K562 (cell line): ENCODE results near the gene GDF7. TPM values are rescaled to one million over a fixed set of nuclear protein-coding genes. Genes with fewer than 3 reads are reported as not detected.

Source experiments
- ATAC-seq: fragments of 200-7000 bp; cut with Tn5 transposase; 3 replicates; pipeline ENCODE4 v1.9.1; 2020; ENCODE audit warnings: moderate library complexity
- BruUV-seq: library from RNA; stranded (reverse); fragments of 400-500 nt; replicated peaks from 2 replicates; lab custom pipeline; 2021; lab: Mats Ljungman, UMichigan
- CTCF ChIA-PET: fragments of 300-600 bp; formaldehyde crosslinking; extraction: SDS; loops from one replicate; lab custom pipeline; 2021; ENCODE audit warnings: low intra/inter-chr PET ratio; lab: Yijun Ruan, JAX
- POLR2A ChIA-PET: fragments of 300-600, 350-650 bp; sonication (Branson Sonifier 250); formaldehyde crosslinking; extraction: SDS; loops from one replicate; lab custom pipeline; 2021; ENCODE audit warnings: antibody characterized with exemption, inconsistent platforms; lab: Yijun Ruan, JAX
- DNase-seq, 4 experiments: peaks; one replicate each; pipeline versions ENCODE4 v3.0.0 to v3.0.0-alpha.2; 2011 to 2018; ENCODE audit warnings: low spot score in 3 of 4, mixed read lengths in 3 of 4; ENCODE audit errors: extremely low read depth in 1 of 4
- FAIRE-seq: peaks from 2 replicates; lab custom pipeline; 2011; peaks lifted over from hg19 to GRCh38; lab: Jason Lieb, UNC
- H2AFZ ChIP-seq: 2 replicates; pipeline ENCODE4 v1.6.0; 2011; ENCODE audit warnings: low read depth, low read length, control low read depth, inconsistent platforms
- H3K27ac ChIP-seq: fragments of 200-600 bp; 3 replicates; pipeline ENCODE4 v1.8.0; 2011; ENCODE audit warnings: low read depth, mild to moderate bottlenecking, control low read depth, inconsistent platforms, low read length, moderate library complexity, mixed read lengths; ENCODE audit errors: extremely low read depth
- H3K27me3 ChIP-seq, 2 experiments: fragments of 300-600 bp in 1 of 2; 2 replicates in 1 of 2; 3 replicates in 1 of 2; pipeline versions ENCODE4 v1.6.0 to v1.8.0; 2011; ENCODE audit warnings: inconsistent platforms in 2 of 2, low read length in 2 of 2, mild to moderate bottlenecking in 1 of 2, mixed read lengths in 1 of 2, moderate library complexity in 1 of 2; ENCODE audit not compliant: control insufficient read depth in 2 of 2, insufficient read depth in 2 of 2
- H3K36me3 ChIP-seq: fragments of 300-600 bp; 3 replicates; pipeline ENCODE4 v1.8.0; 2011; ENCODE audit warnings: mild to moderate bottlenecking, low read length, inconsistent platforms; ENCODE audit not compliant: control insufficient read depth, insufficient read depth
- H3K4me1 ChIP-seq, 2 experiments: fragments of 200-600 bp in 1 of 2; replicated peaks in 1 of 2; 2 replicates in 1 of 2; 3 replicates in 1 of 2; pipeline versions ENCODE4 v1.5.1 to v1.8.0; 2011; ENCODE audit warnings: inconsistent platforms in 2 of 2, low read length in 2 of 2, mild to moderate bottlenecking in 1 of 2, mixed read lengths in 1 of 2, moderate library complexity in 1 of 2; ENCODE audit not compliant: control insufficient read depth in 2 of 2, insufficient read depth in 2 of 2
- H3K4me2 ChIP-seq: 2 replicates; pipeline ENCODE4 v1.6.1; 2011; ENCODE audit warnings: low read length, control low read depth, inconsistent platforms, mixed read lengths; ENCODE audit not compliant: insufficient read depth
- H3K4me3 ChIP-seq: fragments of 200-600 bp; sonication (generic), shearing (Covaris generic); 2 replicates; pipeline ENCODE4 v1.5.1; 2016; ENCODE audit warnings: control low read depth, inconsistent platforms
- H3K79me2 ChIP-seq: fragments of 200-600 bp; 3 replicates; pipeline ENCODE4 v1.8.0; 2011; ENCODE audit warnings: low read length, inconsistent platforms; ENCODE audit not compliant: control insufficient read depth, insufficient read depth
- H3K9ac ChIP-seq, 2 experiments: 2 replicates each; pipeline versions ENCODE4 v1.6.0 to v1.6.1; 2011; ENCODE audit warnings: low read depth in 2 of 2, low read length in 2 of 2, control low read depth in 1 of 2, inconsistent platforms in 1 of 2, mild to moderate bottlenecking in 1 of 2, mixed read lengths in 1 of 2; ENCODE audit not compliant: insufficient read depth in 1 of 2
- H3K9me1 ChIP-seq: one replicate; pipeline ENCODE4 v1.6.0; 2011; ENCODE audit warnings: inconsistent platforms, mild to moderate bottlenecking, low read length, moderate library complexity; ENCODE audit not compliant: control insufficient read depth, insufficient read depth
- H3K9me3 ChIP-seq: replicated peaks from 2 replicates; pipeline ENCODE4 v1.5.1; 2011; ENCODE audit warnings: low read depth, low read length, inconsistent platforms; ENCODE audit not compliant: control insufficient read depth, insufficient read depth
- H4K20me1 ChIP-seq: replicated peaks from 2 replicates; pipeline ENCODE4 v1.6.1; 2011; ENCODE audit warnings: low read length, inconsistent platforms, mixed read lengths; ENCODE audit not compliant: control insufficient read depth, insufficient read depth
- C11orf30 ChIP-seq: fragments of 450-650 bp; IDR thresholded peaks from 2 replicates; pipeline ENCODE4 v1.6.1; 2016; ENCODE audit warnings: low read depth, mild to moderate bottlenecking
- CEBPG ChIP-seq, 3 experiments: fragments of 200-800 bp in 1 of 3; sonication (Bioruptor generic) in 1 of 3; sonication (generic) in 1 of 3; formaldehyde crosslinking in 1 of 3; IDR thresholded peaks in 2 of 3; conservative IDR thresholded peaks in 1 of 3; 2 replicates each; pipeline versions ENCODE4 v1.6.1 to v1.8.0; 2016 to 2022; ENCODE audit warnings: missing compliant biosample characterization in 2 of 3, missing genetic modification characterization in 2 of 3, mild to moderate bottlenecking in 1 of 3, missing genetic modification reagents in 1 of 3
- GABPB1 ChIP-seq: sonication (generic); formaldehyde crosslinking; IDR thresholded peaks from 2 replicates; pipeline ENCODE4 v1.8.0; 2022; ENCODE audit warnings: mild to moderate bottlenecking, missing genetic modification reagents
- HDGF ChIP-seq: fragments of 450-650 bp; IDR thresholded peaks from 2 replicates; pipeline ENCODE4 v1.6.1; 2016
- ILF3 ChIP-seq: fragments of 450-650 bp; IDR thresholded peaks from 2 replicates; pipeline ENCODE4 v1.6.1; 2018; ENCODE audit warnings: antibody characterized with exemption, mild to moderate bottlenecking, moderate library complexity, borderline replicate concordance
- LCOR ChIP-seq: sonication (generic); formaldehyde crosslinking; IDR thresholded peaks from 2 replicates; pipeline ENCODE4 v1.8.0; 2022; ENCODE audit warnings: mild to moderate bottlenecking, missing genetic modification reagents
- MEF2A ChIP-seq: IDR thresholded peaks from 2 replicates; pipeline ENCODE4 v1.6.1; 2011; ENCODE audit warnings: low read depth, mild to moderate bottlenecking, low read length, moderate library complexity; ENCODE audit not compliant: control insufficient read depth
- MEIS2 ChIP-seq: fragments of 450-650 bp; IDR thresholded peaks from 2 replicates; pipeline ENCODE4 v1.6.1; 2014; ENCODE audit warnings: mild to moderate bottlenecking; ENCODE audit not compliant: partially characterized antibody
- MIER1 ChIP-seq: fragments of 450-650 bp; IDR thresholded peaks from 2 replicates; pipeline ENCODE4 v1.6.1; 2016; ENCODE audit warnings: antibody characterized with exemption, mild to moderate bottlenecking, low read depth
- MTA3 ChIP-seq: fragments of 450-650 bp; formaldehyde crosslinking; IDR thresholded peaks from 2 replicates; pipeline ENCODE4 v1.6.1; 2017; ENCODE audit warnings: mild to moderate bottlenecking, borderline replicate concordance
- NCOR1 ChIP-seq: fragments of 450-650 bp; IDR thresholded peaks from 2 replicates; pipeline ENCODE4 v1.6.1; 2016; ENCODE audit warnings: mild to moderate bottlenecking, moderate library complexity
- RBM15 ChIP-seq: fragments of 200-400 bp; formaldehyde crosslinking; IDR thresholded peaks from 2 replicates; pipeline ENCODE4 v1.6.1; 2018; ENCODE audit warnings: mild to moderate bottlenecking, low read length, moderate library complexity; ENCODE audit not compliant: insufficient read depth
- UBTF ChIP-seq, 2 experiments: IDR thresholded peaks; 2 replicates each; pipeline ENCODE4 v1.6.1; 2012; ENCODE audit warnings: improper control_type of control experiment in 2 of 2, low read depth in 2 of 2, low read length in 2 of 2, borderline replicate concordance in 1 of 2
- ZBTB2 ChIP-seq: fragments of 450-650 bp; IDR thresholded peaks from 2 replicates; pipeline ENCODE4 v1.6.1; 2016; ENCODE audit warnings: antibody characterized with exemption
- ZEB2 ChIP-seq: fragments of 450-650 bp; IDR thresholded peaks from 2 replicates; pipeline ENCODE4 v1.6.1; 2016
- ZKSCAN3 ChIP-seq: fragments of 250-450 bp; sonication (Bioruptor Pico); IDR thresholded peaks from 2 replicates; pipeline ENCODE4 v1.4.0; 2020
- WGBS: fragments of 100-300 bp; shearing (Covaris generic); methylation state at CpG from one replicate; pipeline ENCODE4 v1.1.6; 2016; ENCODE audit warnings: low coverage, mixed read lengths; ENCODE audit not compliant: insufficient coverage; ENCODE audit errors: missing lambda C conversion rate; 5-methylcytosine and 5-hydroxymethylcytosine counted together
- in situ Hi-C: fragments of 300-500 bp; cut with MboI; formaldehyde crosslinking; loops from 4 replicates; pipeline ENCODE4 v1.15.0; 2018; ENCODE audit warnings: inconsistent platforms, mixed read lengths
- intact Hi-C: fragments of 100-400 bp; cut with micrococcal nuclease; formaldehyde crosslinking; loops from 2 replicates; pipeline ENCODE4 v1.14.2; 2022
- polyA plus RNA-seq, 8 experiments: library from polyadenylated mRNA; depleted of rRNA in 4 of 8; stranded (reverse) in 5 of 8; unstranded in 3 of 8; fragments of >200 nt; fragmentation: Nextera tagmentation in 2 of 8; fragmentation: Illumina TruSeq in 1 of 8; extraction: Ambion mirVana in 2 of 8; extraction: Trizol in 1 of 8; gene quantifications; 2 replicates each; pipeline versions ENCODE4 v1.2.1 to v1.2.3, GENCODE V29; 2011 to 2014; ENCODE audit warnings: inconsistent platforms in 1 of 8, missing spikeins in 1 of 8
- total RNA-seq, 7 experiments: library from RNA; depleted of rRNA in 6 of 7; stranded (reverse); fragments of >200 nt in 6 of 7; fragmentation: Illumina TruSeq in 2 of 7; extraction: Trizol in 2 of 7; gene quantifications; 2 replicates each; pipeline versions ENCODE4 v1.2.1 to v1.2.3, GENCODE V29; 2011 to 2021; ENCODE audit warnings: low replicate concordance in 1 of 7

GDF7 gene
- total and polyA plus RNA-seq, 9 of the 15 experiments (the other 6 are each of a cell fraction or from before 2014, with no cell fraction given): 0.01 TPM; not detected in 7

- no peak for TF ChIP-seq ILF3
- TF ChIP-seq MIER1: no peak
- TF ChIP-seq GABPB1: no peak
- TF ChIP-seq HDGF: no peak
- no peak for TF ChIP-seq NCOR1
- TF ChIP-seq C11orf30: no peak
- TF ChIP-seq ZKSCAN3 (CRISPR knock-in tag): no peak
- no peak for TF ChIP-seq MTA3
- TF ChIP-seq MEF2A: no peak
- TF ChIP-seq, all 486 proteins: peak for 0
These were observed 40.0 kb upstream of the GDF7 start (continued) for GRCh38 chr2:20626698-20627513.

- WGBS: 45% methylated on average over 14 of the region's 16 CpGs
- Histone ChIP-seq H3K36me3 (no peaks in the 10 kb centered on the region), H3K27me3 (peaks cover 0 to 11% of the 10 kb centered on the region in 2 experiments; a peak in 1 of 5 replicates), H3K79me2 (no peaks in the 10 kb centered on the region), H3K27ac (no peak overlapping the region), H3K4me1 (no peaks in the 10 kb centered on the region), H3K9me3 (no peaks in the 10 kb centered on the region), H3K4me2 (no peak overlapping the region), H2AFZ (no peak overlapping the region), H3K4me3 (no peak overlapping the region), H4K20me1 (no peaks in the 10 kb centered on the region), H3K9me1 (no peaks in the 10 kb centered on the region), H3K9ac (no peak overlapping the region)
- ChIA-PET CTCF (no interaction called here), POLR2A (no interaction called here)
- FAIRE-seq: no peak
- intact Hi-C loops: no loop called here
- no TSS peak for BruUV-seq
- in situ Hi-C loops: no loop called here
- ATAC-seq: no peak
- no peak for DNase-seq
- TF ChIP-seq ZBTB2 (no peak), ZEB2 (no peak), CEBPG (CRISPR knock-in tag; IDR thresholded peaks at IDR 0.05) (no peak), CEBPG (tag; conservative IDR thresholded peaks at IDR 0.05 in 1 of 2, IDR thresholded peaks at IDR 0.05 in 1 of 2) (no peak), MEIS2 (no peak), LCOR (CRISPR knock-in tag) (no peak), UBTF (IDR thresholded peaks at IDR 0.05; ENCODE audit: borderline replicate concordance in 1 of 2, low read depth in 2 of 2, low read length in 2 of 2) (no peak), RBM15 (no peak)
These were observed 39.1 kb upstream of the GDF7 start for GRCh38 chr2:20627712-20628380.
